CD4-positive, alpha-beta T cell treated with Interleukin-6 for 4 hours (primary cell): Measurements from ENCODE around the gene NFIC.
A peak's percentile ranks its signal among the peaks of the same experiment; 100 is the strongest.
"Not testable (repeated sequence)": the region's sequence is repeated elsewhere in the genome, so short reads cannot be mapped to it uniquely, and the experiment has no call there.

Source experiments
- DNase-seq: peaks from one replicate; pipeline ENCODE4 v3.0.0-alpha.2; 2020; ENCODE audit warnings: mixed read lengths

The NFIC gene

GRCh38 chr19:3431760-3432397 is 65.5 kb downstream of the NFIC start:
- no peak for DNase-seq

GRCh38 chr19:3433313-3433712 is 66.9 kb downstream of the NFIC start:
- DNase-seq: no peak

DNA sequence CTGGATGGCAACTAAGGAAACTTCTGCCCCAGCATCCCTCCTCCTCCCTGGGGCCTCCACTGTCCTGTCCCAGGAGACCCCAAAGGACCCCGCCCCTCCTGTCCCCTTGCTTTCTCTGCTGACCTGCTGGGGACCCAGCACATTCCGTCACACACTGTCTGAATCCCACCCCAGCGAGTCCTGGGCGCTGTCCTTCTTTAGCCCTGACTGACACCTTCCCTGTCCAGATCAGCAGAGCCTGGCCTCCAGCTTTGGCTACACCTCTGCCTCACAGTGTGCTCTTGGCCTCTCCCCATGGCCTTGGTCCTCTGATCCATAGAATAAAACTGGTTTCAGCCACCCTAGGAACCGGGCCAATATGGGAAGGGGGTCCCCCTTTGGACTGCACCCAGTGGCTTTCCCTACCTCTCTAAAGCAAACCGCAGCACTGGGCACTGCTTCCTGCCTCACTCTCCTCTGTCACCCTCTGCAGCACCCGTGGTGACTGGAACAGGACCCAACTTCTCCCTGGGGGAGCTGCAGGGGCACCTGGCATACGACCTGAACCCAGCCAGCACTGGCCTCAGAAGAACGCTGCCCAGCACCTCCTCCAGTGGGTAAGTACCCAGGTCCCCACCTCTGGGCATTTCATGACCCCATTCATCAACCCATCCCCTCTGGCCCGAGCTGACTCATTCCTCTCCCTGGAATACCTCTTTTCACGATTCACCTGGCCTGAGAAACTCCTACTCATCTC is 67.6 kb downstream of the NFIC start:
- no peak for DNase-seq

DNA sequence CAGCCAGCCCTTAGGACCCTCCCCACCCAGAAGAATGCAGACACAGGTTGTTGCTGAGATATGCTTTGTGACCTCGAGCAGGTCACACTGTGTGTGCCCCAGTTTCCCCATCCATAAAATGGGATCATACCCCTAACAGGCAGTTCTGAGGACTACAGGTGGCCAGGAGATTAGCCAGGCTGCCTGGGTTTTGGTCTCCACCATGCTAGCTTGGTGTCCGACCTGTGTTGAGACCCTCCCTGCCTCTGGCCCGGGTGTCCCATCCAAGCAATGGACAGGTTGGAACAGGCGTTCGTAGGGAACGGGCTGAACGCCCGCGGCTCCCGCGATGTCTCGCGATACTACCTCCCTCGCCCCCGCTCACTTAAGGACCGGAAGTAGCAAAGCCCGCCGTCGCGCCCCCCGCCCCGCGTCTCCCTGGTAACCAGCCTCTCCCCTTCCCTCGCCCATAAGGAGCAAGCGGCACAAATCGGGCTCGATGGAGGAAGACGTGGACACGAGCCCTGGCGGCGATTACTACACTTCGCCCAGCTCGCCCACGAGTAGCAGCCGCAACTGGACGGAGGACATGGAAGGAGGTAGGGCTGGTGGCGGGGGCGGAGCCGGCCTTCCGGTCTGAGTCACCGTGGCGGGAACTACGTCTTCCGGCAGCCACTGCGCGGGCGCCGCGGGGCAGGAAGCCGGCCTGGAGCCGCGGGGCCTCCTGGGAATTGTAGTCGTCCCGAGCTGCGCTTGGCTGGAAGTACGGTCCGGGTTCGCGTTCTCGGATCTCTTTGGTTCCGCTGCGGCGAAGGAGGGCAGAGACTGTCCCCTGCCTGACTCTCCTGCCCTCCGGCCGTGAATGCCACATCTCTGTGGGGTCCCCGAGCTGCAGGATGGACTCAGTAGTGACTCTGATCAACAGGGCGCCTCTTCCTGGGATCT is 68.5 kb downstream of the NFIC start:
- peak; percentile 97 for DNase-seq

DNA sequence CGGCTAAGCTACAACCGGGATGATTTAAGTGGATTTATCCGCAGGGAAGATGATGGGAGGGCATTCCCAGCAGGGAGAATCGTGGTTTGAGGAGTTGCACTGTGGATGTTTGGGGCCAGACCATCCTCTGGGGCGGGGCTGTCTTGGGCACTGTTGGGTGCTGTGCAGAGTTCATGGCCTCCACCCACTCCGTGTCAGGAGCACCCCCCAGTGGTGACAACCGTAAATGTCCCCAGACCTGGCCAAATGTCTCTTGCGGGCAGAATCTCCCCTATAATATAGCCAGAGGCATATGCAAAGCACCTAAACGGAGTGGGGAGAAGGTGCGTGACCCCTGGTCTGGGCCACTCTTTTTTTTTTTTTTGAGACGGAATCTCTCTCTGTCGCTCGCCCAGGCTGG is 73.7 kb downstream of the NFIC start:
- DNase-seq: peak; percentile 64

- no peak for DNase-seq
Measured at GRCh38 chr19:3441089-3441985, 75.0 kb downstream of the NFIC start.

DNA sequence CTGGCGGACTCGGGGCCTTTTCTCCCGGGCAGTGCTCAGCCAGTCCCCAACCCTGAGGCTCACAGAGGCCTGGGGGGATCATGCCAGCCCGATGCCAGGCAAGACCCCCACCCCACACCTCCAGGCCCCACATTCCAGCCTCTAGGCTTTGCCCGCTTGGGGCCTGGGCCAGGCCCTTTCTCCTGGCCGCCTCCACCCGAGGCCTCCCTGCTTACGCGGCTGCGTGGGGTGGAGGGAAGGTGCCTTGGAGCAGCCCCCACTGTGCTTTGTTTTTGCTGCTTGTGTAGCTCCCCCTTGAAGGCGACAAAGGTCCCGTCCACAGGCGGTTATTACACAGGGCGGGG is 75.6 kb downstream of the NFIC start:
- no peak for DNase-seq

- no peak for DNase-seq
Measured at GRCh38 chr19:3442487-3443071, 76.2 kb downstream of the NFIC start.

DNA sequence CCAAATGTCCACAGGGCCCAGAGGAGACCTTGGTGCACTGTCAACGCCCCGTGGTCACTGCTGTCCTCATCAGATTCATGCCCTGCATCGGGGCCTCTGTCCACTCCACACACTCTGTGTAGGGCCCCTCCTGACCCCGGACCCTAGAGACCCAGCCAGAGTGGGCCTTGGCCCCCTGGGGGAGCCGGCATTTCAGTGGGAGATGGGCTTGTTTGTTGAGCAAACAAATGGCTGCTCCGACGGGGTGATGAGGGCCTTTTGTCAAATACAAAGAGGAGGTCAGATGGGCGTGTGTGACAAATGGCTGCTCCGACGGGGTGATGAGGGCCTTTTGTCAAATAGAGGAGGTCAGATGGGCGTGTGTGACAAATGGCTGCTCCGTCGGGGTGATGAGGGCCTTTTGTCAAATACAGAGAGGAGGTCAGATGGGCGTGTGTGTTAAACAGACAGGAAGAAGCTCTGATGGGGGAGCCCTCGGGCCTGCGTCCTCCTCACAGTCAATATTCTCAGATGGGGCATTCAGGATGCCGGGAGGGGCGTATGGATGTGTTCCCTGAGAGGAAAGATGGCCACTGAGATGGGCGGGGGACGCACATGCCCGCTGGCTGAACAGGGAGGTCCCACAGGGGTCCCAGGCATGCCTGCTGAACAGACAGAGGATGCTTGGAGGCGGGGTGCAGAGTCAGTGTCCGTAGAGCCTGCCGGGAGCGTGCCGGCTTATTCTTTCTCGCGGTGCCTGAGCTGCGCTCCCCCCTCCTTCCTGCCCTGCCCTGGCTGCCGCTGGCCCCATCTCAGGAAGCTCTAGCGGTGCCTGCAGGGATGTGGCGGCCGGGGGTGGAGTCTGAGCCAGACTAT is 77.7 kb downstream of the NFIC start:
- no peak for DNase-seq

- no peak for DNase-seq
Measured at GRCh38 chr19:3444695-3445234, 78.4 kb downstream of the NFIC start.

GRCh38 chr19:3446657-3447056 is 80.3 kb downstream of the NFIC start:
- DNase-seq: not testable (repeated sequence)

GRCh38 chr19:3448616-3449334 is 82.4 kb downstream of the NFIC start:
- no peak for DNase-seq

- DNase-seq: no peak
Measured at GRCh38 chr19:3450796-3451411, 84.5 kb downstream of the NFIC start.

GRCh38 chr19:3451451-3451866 is 85.1 kb downstream of the NFIC start:
- no peak for DNase-seq

DNA sequence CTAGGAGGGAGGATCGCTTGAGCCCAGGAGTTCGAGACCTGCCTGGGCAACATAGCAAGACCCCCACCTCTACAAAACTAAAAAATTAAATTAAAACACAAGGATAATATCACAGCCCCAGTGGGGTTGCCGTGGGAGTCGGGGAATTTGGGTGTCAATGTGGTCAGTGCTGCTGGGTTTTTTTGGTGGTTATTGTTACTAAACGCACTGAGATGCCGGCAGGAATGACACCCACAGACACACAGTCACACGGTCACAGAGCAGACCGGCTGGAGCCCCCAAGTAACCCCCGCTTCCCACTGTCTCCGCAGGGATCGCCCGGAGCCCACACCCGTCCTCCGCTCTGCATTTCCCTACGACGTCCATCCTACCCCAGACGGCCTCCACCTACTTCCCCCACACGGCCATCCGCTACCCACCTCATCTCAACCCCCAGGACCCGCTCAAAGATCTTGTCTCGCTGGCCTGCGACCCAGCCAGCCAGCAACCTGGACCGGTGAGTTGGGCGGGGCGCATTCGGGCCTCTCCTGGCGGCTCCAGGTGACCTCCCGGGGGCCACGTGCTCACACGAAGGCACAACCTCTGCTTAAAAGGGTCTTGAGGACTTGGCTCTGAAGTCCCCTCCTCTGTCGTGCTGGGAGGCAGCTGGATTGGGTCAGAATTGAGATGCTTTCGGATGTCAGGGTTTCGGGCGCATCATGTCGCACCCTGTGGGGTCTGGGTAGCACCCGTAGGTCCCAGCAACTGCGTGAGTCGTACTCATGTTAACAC is 86.0 kb downstream of the NFIC start:
- no peak for DNase-seq

DNA sequence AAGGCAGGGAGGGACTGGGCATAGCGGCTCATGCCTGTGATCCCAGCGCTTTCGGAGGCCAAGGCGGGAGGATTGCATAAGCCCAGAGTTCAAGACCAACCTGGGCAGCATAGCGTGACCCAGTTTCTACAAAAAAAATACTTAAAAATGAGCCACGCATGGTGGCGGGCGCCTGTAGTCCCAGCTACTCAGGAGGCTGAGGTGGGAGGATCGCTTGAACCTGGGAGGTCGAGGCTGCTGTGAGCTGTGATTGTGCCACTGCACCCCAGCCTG is 86.5 kb downstream of the NFIC start:
- DNase-seq: not testable (repeated sequence)

GRCh38 chr19:3453840-3454239 is 87.5 kb downstream of the NFIC start:
- DNase-seq: no peak

DNA sequence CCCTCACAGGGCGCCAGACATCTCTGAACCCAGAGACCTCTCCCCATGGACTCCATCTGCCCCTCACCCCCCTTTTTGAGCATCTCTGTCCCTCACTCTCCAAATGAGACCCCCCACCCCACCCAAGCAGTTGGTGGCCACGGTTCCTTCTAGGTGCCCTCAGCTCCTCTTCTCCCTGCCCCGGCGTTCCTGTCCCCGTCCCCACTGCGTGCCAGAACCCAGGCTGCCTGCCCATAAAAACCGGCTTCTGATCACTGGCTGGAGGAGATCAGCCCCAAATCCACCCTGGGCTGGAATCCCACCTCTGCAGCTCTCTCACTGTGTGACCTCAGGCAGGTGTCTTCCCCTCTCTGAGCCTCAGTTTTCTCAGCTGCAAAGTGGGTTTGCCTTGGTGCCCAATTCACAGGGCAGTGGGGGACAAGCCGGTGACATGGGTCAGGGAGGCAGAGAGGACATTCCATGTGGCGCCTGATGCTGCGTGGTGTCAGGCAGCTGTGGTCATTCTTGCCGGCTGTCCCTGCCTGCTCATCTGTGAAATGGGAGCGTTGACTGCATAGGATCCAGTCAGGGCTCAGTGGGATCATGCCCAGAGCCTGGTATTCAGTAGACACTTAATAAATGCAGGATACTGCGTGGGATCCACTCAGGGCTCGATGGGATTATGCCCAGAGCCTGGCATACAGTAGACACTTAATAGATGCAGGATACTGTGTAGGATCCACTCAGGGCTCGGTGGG is 88.4 kb downstream of the NFIC start:
- DNase-seq: no peak
